ENCODE data around the gene MUC5AC. TPM values are rescaled to one million over a fixed set of nuclear protein-coding genes. Genes with fewer than 3 reads are reported as not detected.
"Not testable (repeated sequence)": the region's sequence is repeated elsewhere in the genome, so short reads cannot be mapped to it uniquely, and the experiment has no call there.

Gene MUC5AC
- total RNA-seq, 1 donor from 2014 or later, result not detected

- H3K27ac Mint-ChIP-seq, result no peak overlapping the region
- peaks cover 9% of the 10 kb centered on the region for H3K27me3 Mint-ChIP-seq
- TF ChIP-seq CTCF (IDR thresholded peaks at IDR 0.05; ENCODE audit: unreplicated experiment), result no peak
- H3K36me3 Mint-ChIP-seq (ENCODE audit: insufficient read depth), result no peaks in the 10 kb centered on the region
- H3K4me1 Mint-ChIP-seq (ENCODE audit: low read depth), result no peaks in the 10 kb centered on the region
- DNase-seq (ENCODE audit: low spot score, unreplicated experiment), result no peak
- H3K9me3 Mint-ChIP-seq (ENCODE audit: low read depth), result peaks cover 4% of the 10 kb centered on the region
- no peak overlapping the region for H3K4me3 Mint-ChIP-seq (ENCODE audit: low read depth)
Measured at GRCh38 chr11:1171223-1171984, 13.7 kb downstream of the MUC5AC start.

- Mint-ChIP-seq H3K27ac (no peak overlapping the region), H3K4me3 (ENCODE audit: low read depth) (no peak overlapping the region), H3K27me3 (peaks cover 9% of the 10 kb centered on the region), H3K4me1 (ENCODE audit: low read depth) (no peaks in the 10 kb centered on the region), H3K9me3 (ENCODE audit: low read depth) (peaks cover 4% of the 10 kb centered on the region), H3K36me3 (ENCODE audit: insufficient read depth) (no peaks in the 10 kb centered on the region)
- DNase-seq (ENCODE audit: low spot score, unreplicated experiment), result no peak
- TF ChIP-seq CTCF (IDR thresholded peaks at IDR 0.05; ENCODE audit: unreplicated experiment), result no peak
Measured at GRCh38 chr11:1171985-1172728, 14.4 kb downstream of the MUC5AC start.

GRCh38 chr11:1172729-1173117, 15.0 kb downstream of the MUC5AC start:
- H3K4me1 Mint-ChIP-seq (ENCODE audit: low read depth), result no peaks in the 10 kb centered on the region
- peaks cover 4% of the 10 kb centered on the region for H3K9me3 Mint-ChIP-seq (ENCODE audit: low read depth)
- DNase-seq (ENCODE audit: low spot score, unreplicated experiment), result no peak
- no peaks in the 10 kb centered on the region for H3K36me3 Mint-ChIP-seq (ENCODE audit: insufficient read depth)
- no peak overlapping the region for H3K27ac Mint-ChIP-seq
- peaks cover 3% of the 10 kb centered on the region for H3K27me3 Mint-ChIP-seq
- H3K4me3 Mint-ChIP-seq (ENCODE audit: low read depth), result no peak overlapping the region
- TF ChIP-seq CTCF (IDR thresholded peaks at IDR 0.05; ENCODE audit: unreplicated experiment), result no peak

GRCh38 chr11:1173396-1173795, 15.6 kb downstream of the MUC5AC start:
- not testable (repeated sequence) for H3K4me3 Mint-ChIP-seq (ENCODE audit: low read depth); H3K36me3 Mint-ChIP-seq (ENCODE audit: insufficient read depth); H3K27me3 Mint-ChIP-seq; H3K4me1 Mint-ChIP-seq (ENCODE audit: low read depth); H3K9me3 Mint-ChIP-seq (ENCODE audit: low read depth); H3K27ac Mint-ChIP-seq; DNase-seq (ENCODE audit: low spot score, unreplicated experiment)

- no peak overlapping the region for H3K27ac Mint-ChIP-seq
- no peak for DNase-seq (ENCODE audit: low spot score, unreplicated experiment)
- H3K9me3 Mint-ChIP-seq (ENCODE audit: low read depth), result peaks cover 4% of the 10 kb centered on the region
- no peaks in the 10 kb centered on the region for H3K4me1 Mint-ChIP-seq (ENCODE audit: low read depth)
- TF ChIP-seq CTCF (IDR thresholded peaks at IDR 0.05; ENCODE audit: unreplicated experiment), result no peak
- no peaks in the 10 kb centered on the region for H3K36me3 Mint-ChIP-seq (ENCODE audit: insufficient read depth)
- no peak overlapping the region for H3K4me3 Mint-ChIP-seq (ENCODE audit: low read depth)
- peaks cover 3% of the 10 kb centered on the region for H3K27me3 Mint-ChIP-seq
Measured at GRCh38 chr11:1174441-1175370, 17.0 kb downstream of the MUC5AC start.

Measured in progenitor cell of endocrine pancreas (in vitro differentiated cells).